Hematopoietic multipotent progenitor cell treated with erythropoietin and hydrocortisone succinate and interleukin-3 and kit ligand, for 6 days (in vitro differentiated cells): Measurements from ENCODE around the gene SDR42E2.
"Not testable (repeated sequence)": the region's sequence is repeated elsewhere in the genome, so short reads cannot be mapped to it uniquely, and the experiment has no call there.

Source experiments
- DNase-seq: peaks from one replicate; pipeline ENCODE4 v3.0.0-alpha.2; 2015

The SDR42E2 gene

GRCh38 chr16:22163806-22164205 is 1.5 kb downstream of the SDR42E2 start:
- no peak for DNase-seq

- DNase-seq: no peak
These were observed 2.2 kb downstream of the SDR42E2 start for GRCh38 chr16:22164482-22164881.

GRCh38 chr16:22165508-22166285 is 3.4 kb downstream of the SDR42E2 start:
- no peak for DNase-seq

DNA sequence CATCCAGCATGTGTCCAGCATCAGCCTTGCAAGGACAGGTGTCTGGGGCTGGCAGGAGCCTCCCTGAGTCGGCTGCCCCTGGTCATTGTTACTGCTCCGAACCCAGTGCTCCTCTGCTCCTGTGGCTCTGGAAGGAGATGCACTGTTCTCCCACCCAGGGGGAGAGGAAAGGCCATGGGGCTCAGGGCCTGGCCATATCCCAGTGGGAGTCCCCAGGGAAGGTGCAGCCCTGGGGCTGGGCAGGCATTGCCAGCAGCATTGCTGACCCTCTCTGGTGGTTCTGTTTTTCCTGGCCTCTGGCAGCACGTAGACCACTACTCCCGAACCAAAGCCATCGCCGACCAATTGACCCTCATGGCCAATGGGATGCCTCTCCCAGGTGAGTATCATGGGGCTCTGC is 9.6 kb downstream of the SDR42E2 start:
- DNase-seq: no peak

- not testable (repeated sequence) for DNase-seq
These were observed 10.3 kb downstream of the SDR42E2 start for GRCh38 chr16:22172642-22173041.

- DNase-seq: no peak
These were observed 12.3 kb downstream of the SDR42E2 start for GRCh38 chr16:22174642-22175041.

GRCh38 chr16:22177968-22178930 is 15.9 kb downstream of the SDR42E2 start:
- DNase-seq: no peak

DNA sequence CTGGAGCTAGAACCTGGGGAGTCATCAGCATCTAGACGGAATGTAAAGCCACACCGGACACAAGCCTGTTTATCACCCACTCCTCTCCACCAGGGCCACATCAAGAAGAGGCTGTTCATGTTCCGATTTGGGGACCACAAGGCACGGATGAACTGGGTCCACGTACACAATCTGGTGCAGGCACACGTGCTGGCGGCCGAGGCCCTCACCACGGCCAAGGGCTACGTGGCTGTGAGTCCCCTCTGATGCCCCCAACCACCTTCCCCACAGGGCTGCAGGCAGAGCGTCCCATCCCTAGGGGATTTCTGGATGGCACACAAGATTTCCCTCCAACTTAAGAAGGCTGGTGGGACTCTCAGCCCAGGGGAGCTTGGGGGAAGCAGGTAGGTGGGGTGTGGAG is 19.1 kb downstream of the SDR42E2 start:
- DNase-seq: no peak

DNA sequence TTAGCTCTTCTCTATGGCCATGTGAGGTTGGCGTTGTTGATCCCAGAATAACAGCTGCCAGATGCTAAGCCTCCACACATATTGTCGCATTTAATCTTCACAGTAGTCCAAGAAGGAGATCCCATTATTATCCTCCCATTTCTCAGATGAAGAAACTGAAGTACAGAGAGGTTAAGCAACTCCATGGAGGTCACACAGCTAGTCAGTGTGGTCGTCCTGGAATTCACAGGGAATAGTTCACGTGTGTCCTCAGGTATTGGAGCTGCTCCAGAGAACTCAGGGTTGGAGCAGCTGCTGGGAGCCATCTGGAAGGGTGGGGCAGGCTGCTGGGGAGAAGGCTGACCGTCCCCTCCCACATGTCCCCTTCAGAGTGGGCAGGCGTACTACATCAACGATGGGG is 19.5 kb downstream of the SDR42E2 start:
- DNase-seq: no peak

DNA sequence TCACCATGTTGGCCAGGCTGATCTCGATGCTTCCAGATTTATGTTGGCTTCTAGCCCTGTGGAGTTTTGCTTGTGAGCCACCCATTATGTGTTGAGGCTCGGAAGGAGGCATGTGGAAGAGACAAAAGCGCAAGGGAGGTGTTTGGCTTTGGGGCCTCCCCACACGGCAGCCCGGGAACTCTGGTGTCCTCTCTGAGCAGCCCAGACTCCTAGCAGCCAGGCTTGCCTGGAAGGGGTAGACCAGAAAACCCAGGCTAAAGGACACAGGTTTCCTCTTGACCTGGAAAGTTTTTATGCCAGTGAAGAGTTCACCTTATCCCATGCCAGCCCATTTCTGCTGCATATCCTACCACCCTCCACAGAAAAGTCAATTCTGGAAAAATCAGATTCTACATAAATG is 21.0 kb downstream of the SDR42E2 start:
- DNase-seq: no peak

DNA sequence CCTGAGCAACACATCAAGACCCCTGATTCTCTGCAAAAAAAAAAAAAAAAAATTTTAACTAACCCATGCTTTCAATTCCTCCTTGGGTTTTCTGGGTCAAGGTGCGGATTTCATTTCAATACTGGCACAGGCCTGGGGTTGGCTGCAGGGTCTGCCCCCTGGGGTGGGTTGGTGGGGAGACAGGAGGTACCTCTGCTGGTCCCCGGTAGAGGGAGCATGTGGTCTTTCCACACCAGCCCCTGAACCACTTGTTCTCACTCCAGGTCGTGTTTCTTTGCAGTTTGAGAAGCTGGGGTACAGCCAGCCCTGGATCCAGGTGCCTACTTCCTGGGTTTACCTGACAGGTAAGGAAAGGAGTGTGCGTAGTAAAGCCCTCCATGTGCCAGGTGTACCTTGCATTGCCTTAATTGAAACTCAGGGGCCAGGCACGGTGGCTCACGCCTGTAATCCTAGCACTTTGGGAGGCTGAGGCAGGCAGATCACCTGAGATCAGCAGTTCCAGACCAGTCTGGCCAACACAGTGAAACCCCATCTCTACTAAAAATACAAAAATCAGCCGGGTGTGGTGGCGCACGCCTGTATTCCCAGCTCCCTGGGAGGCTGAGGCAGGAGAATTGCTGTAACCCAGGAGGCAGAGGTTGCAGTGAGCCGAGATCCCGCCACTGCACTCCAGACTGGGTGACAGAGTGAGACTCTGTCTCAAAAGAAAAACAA is 21.8 kb downstream of the SDR42E2 start:
- no peak for DNase-seq

DNA sequence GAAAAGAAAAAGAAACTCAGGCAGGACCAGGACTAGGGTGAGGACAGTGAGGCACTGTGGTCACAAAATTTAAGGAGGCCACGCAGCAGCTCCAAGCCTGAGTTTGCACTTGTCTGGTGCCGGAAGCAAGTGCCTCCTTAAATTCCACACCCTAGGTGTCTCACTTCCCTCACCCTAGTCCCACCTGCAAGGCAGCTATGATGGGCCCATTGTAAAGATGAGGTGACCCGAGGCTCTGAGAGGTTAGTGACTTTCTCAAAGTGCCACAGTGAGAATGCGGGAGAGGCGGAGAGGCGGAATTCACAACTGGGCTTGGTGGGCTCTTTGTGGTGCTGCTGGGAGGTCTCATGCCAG is 22.3 kb downstream of the SDR42E2 start:
- DNase-seq: no peak

- no peak for DNase-seq
These were observed 24.2 kb downstream of the SDR42E2 start for GRCh38 chr16:22186517-22186916.

GRCh38 chr16:22188267-22188594 is 25.9 kb downstream of the SDR42E2 start:
- no peak for DNase-seq

DNA sequence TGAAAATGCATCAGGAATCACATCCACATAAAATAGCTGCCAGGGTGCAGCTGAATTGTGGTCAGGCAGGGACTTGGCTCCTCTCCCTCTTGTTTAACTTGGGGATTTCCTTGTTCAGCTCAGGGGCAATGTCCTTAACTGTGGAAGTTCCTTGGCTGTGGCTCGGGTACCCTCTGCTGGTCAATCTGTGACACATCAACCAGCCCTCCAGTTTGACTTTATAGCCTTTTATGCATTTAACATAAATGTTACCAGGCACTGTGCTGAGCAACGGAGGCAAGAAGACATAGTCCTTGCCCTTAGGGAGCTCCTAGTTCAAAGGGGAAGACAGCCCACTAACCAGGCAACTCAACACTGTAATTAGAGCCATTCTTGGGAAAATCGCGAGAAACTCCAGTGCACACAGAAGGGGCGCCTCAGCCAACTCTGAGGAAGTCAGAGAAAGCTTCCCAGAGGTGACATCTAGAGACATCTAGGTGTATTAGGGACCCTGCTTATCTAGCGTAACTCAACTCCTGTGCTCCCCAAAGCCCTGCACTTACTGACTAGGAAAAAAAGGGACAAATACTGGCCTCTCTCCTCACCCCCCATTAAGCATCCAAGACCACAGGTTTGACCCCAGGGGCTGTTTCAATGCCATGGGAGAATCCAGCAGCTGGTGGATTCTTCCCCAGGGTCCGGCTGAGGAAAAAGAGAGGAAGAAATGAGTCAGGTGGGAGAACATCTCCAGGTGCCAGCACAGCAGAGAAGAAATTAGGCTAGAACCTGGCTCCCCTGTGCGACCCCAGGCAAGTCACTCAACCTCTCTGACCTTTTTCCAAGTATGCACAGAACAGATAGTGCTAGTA is 26.5 kb downstream of the SDR42E2 start:
- DNase-seq: peak; percentile 90

- peak; percentile 61 for DNase-seq
These were observed 27.3 kb downstream of the SDR42E2 start for GRCh38 chr16:22189473-22190080.

- DNase-seq: peak; percentile 44
These were observed 27.9 kb downstream of the SDR42E2 start for GRCh38 chr16:22190081-22190775.

GRCh38 chr16:22190776-22191531 is 28.6 kb downstream of the SDR42E2 start:
- peak; percentile 100 for DNase-seq

- DNase-seq: peak; percentile 71
These were observed 29.4 kb downstream of the SDR42E2 start for GRCh38 chr16:22191532-22192260.
